CD4-positive, alpha-beta T cell treated with Interleukin-17A for 1 hour (primary cell): Measurements from ENCODE around the gene TMX2.
"Not testable (repeated sequence)": the region's sequence is repeated elsewhere in the genome, so short reads cannot be mapped to it uniquely, and the experiment has no call there.

Experiments
- DNase-seq: peaks from one replicate; pipeline ENCODE4 v3.0.0-alpha.2; 2020

Gene TMX2

DNA sequence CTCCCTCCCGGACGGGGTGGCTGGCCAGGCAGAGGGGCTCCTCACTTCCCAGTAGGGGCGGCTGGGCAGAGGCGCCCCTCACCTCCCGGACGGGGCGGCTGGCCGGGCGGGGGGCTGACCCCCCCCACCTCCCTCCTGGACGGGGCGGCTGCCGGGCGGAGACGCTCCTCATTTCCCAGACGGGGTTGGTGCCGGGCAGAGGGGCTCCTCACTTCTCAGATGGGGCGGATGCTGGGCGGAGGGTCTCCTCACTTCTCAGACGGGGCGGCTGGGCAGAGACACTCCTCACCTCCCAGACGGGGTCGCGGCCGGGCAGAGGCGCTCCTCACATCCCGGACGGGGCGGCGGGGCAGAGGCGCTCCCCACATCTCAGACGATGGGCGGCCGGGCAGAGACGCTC, 4.3 kb downstream of the TMX2 start:
- DNase-seq: not testable (repeated sequence)

DNA sequence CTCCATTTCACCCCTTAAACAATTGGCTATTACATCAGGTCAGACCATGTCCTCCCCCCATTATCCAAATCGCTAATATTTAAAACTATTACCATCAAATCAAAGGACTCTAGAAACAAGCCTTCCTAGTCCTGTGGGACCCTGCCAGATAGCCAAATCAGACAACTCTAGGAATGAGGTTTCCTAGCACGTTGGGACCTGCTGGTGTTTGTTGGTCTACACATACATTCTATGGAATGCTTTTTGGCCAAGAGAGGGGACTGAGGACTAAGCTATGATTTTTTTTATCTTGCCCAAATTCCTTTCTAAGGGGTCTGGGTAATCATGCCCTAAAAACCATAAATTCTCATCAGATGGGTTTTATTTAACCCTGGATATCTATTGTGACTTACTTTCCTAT, 14.8 kb downstream of the TMX2 start:
- DNase-seq: no peak

DNA sequence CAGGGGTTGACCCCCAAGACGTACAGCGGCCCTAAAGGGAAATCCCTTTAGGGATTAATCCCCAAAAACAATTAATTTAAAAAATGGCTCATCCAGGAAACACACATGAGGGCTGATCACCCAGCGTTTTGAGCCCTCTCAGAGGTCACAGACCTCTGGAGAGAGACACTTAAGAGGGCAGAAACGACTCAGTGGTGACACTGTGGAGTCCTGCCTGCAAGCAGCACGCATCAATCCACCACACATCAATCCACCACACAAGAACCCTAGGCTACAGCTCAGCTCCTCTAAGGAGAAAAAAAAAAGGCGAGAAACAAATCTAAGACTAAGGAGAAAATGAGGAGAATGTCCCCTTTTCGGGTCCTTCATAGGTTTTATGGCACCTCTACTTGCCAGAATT, 16.4 kb downstream of the TMX2 start:
- DNase-seq: no peak

DNA sequence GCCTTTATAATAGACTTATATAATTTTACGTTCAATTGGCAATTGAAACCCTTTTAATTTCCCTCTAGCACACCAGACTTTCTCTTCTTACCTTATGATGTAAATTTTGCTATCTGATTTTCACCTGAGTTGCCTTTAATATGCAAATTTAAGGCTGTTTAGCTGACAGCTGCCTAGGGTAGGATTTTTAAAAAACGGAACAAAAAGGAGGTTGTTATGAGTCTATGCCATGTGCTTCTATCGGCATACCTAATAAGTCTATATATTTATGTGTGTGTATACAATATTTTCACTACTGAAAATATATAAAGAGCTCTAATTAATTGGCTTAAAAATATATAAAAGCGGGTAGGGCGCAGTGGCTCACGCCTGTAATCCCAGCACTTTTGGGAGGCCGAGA, 17.1 kb downstream of the TMX2 start:
- no peak for DNase-seq

DNA sequence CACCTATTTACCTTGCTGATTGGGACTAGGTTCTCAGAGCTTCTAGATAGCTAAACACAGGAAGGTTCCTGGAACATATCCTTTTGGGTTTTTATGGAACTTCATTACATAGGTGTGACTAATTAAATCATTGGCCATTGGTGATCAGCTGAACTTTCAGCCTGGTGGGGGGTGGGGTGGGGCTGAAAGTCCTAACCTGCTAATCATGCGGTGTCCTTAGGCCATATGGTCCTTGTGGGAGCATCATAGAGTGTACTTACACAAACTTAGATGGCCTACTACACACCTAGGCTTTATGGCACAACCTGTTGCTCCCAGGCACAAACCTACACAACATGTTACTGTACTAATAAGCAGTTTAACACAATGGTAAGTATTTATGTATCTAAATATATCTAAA, 20.3 kb downstream of the TMX2 start:
- DNase-seq: no peak

DNA sequence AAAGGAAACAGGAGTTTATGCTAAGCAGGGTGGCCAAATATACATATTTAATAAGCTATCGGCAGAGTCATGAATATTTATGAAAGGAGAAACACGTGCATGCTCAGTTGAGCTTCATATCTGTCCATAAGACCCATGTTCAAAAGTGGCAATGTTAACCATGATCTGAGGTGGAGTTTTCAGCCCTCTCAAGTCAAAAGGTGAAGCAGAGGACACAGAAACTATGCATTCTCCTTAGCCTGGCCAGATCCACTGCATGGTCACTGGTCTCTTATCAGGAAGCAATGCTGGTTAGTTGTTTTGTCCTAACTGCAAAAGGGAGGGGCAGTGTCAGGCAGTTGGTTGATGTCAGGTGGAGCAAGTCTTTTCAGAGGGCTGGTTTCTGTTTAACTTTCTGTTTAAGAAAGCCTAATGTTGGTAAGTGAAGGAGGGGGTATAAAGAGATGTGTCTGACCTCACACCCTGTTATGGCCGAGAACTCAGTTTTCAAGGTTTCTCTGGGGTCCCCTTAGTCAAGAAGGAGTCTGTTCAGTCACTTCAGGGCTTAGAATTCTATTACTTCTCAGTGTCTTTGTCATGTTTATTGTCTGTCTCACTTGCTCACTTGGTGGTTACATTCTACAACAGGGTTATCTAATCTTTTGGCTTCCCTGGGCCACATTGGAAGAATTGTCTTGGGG, 23.4 kb downstream of the TMX2 start:
- DNase-seq: no peak

DNA sequence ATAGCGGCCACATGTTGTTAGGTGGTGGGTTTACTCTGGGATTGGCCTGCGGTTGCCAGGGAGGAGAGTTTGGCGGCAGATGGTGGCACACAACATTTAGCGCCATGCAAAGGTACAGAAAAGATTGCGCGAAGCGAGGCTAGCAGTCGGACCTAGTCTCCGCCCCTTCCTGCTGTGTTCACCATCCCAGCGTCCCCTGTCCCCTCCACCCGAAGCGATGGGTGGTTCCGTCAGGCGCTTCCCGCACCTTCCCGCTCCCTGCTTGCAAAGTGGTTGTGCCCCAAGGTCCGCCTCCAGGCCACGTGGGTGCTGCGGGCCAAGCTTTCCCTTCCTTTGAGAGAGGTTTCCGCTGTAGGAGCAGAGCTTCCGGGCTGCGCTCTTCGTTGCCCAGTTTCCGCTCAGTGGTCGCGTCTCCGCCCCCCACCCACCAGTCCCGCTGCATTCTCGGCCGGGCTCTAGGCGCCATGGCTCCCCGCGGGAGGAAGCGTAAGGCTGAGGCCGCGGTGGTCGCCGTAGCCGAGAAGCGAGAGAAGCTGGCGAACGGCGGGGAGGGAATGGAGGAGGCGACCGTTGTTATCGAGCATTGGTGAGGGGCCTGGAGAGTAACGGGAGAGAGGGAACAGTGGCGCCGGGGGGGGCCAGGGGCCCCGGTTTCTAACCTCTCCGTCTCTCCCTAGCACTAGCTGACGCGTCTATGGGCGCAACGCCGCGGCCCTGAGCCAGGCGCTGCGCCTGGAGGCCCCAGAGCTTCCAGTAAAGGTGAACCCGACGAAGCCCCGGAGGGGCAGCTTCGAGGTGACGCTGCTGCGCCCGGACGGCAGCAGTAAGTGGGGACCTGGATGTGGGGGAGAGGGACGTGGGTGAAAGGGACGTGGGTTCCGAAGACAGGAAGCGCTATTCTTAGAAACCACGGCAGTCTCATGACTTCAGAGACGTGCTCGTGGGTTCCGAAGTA, 29.0 kb downstream of the TMX2 start, which contains the start of gene SELENOH:
Gene SELENOH (plus strand): TSS at position 360 of the 955 bp plus-strand sequence. CDS start 105 bp downstream, at position 465.
- peak; percentile 94 for DNase-seq

DNA sequence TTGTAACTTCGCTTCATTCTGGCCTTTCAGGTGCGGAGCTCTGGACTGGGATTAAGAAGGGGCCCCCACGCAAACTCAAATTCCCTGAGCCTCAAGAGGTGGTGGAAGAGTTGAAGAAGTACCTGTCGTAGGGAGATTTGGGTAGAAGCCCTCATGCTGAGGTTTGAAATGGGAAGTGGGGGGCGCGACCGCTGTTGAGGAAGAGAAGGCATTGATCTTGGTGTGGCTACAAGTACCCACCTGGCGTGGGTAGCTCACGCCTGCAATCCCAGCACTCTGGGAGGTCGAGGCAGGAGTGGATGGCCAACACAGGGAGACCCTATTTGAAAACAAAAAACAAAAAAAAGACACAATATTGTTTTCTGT, 29.7 kb downstream of the TMX2 start:
- no peak for DNase-seq

DNA sequence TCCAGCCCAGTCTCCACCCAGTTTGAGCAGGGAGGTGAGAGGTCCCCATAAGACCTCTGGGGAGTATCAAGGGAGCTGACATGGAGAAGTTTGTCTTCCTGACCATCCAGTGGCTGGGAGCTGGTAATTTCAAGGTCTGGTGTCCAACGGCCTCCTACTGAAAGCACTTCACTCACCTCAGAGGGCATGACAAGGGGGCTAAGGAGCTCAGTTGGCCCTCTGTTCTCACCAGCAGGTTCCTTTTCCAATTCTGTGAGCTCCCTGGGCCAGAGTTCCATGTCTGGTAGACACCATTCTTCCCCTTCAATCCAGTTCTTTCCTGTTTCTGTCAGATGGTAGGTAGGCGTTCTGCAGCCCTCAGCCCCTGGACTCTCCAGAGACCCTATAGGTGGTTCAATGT, 32.0 kb downstream of the TMX2 start:
- no peak for DNase-seq

DNA sequence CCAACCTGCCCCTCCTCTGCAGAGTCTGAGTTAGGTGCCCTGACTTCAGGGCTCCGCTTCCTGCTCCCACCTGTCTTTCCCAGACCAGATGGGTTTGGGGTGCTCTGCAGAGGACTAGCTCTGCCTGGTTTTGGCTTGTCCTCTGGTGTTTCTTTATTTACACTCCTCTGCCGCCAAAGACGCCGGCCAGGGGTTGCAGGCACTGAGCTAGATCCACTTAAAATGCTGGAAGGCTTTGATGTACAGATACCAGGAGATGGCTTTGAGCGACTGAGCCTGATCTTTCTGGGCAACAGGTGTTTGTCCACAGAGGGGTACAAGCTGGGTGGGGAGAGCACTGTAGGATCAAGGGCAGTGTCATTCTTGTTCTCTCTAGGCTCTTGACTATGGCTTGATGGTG, 32.8 kb downstream of the TMX2 start:
- no peak for DNase-seq

DNA sequence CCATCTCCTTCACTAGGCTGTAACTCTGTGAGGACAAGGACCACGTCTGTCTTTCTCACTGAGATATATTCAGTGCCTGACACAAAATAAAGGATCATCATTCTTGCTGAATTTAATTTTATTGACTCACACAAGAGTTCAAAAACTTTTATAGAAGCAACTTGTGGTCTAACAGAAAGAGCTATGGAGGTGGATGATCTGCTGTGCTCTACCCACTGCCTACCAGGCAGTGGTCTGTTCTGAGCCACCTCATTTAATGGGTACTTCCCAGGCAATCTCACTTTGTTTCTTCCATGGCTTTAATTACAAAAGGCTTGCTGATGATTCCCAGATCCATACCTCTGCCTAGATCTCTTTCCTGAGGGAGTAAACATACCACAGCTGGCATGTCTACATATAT, 34.5 kb downstream of the TMX2 start:
- DNase-seq: no peak

DNA sequence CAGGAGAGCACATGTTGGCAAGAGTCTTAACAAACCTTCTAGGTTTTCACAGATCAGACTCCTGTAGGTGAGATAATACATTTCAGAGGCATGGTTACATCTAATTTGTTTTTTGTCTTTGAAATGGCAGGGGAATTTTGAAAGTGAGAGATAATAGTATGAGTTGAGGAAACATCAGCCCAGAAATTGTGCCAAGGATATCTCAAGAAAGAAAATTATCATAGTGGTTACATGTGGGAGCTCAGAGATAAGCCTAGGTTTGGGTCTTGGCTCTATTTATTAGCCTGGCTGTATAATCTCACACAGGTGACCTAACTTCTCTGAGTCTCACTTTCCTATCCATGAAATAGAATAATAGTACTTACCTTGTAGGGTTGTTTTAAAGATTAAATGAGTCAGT, 38.8 kb downstream of the TMX2 start:
- DNase-seq: no peak

DNA sequence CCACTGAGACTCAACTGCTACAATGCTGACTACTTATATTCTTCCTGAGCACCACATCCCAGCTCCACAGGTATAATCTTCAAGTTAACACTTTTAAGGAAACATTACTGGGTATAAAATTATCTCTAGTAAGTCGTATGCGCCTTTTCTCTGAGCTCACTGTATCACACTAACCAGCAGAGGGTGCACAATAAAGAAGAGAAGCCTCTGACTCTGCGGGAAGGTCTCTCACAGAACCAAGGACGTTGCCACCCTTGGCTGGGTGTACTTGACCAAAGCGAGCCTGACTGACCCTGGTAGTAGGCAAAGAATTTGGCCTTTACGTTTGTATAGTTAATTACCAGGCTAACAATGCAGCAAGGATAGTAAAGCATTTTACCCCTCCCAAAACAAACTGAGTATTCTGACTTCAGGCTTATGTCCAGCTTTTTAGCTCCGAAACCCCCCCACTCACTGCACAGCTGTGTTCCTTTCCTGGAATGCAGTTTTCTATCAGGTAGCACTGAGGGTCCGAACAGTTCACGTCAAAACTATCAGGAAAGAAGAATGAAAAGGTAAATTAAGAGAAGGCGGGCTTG, 39.4 kb downstream of the TMX2 start, which contains the start of gene BTBD18:
Gene BTBD18 (minus strand): TSS at position 144 of the 578 bp plus-strand sequence. CDS start 631 bp downstream, outside the sequence.
- DNase-seq: peak; percentile 29

DNA sequence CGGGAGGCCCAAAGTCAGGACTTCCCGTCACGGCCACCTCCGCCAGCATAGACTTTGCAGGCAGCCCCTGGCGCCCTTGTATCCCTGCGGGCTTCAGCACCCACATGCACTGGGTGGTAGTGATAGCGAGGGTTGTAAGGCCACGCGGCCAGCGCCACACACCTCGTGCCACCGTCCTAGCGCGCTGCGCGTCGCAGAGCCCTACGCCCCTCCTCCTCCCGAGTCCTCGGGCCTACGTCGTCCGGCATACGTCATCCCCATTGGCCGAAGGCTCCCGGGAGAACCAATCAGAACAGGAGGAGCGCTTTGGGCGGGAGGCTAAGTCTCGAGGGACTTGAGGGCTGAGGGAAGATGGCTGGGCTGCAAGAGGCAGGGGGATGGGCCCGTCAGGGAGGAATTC, 40.6 kb downstream of the TMX2 start:
- DNase-seq: no peak

DNA sequence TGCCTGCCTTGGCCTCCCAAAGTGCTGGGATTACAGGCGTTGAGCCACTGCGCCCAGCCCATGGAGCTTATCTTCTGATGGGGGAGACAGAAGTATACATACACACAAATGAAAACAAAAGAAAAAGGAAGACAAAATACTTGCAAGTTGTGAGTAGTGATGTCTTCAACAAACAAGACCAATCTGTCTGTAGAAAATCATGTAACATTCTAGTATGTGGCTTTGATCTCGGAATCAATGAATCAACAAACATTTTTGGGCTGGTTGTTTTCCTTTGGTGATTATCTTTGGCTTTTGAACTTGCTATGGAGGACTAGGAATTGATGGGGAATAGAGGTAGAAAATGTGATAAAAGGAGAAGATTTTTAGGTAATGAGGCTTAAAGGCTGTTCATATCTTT, 45.8 kb downstream of the TMX2 start:
- DNase-seq: no peak

DNA sequence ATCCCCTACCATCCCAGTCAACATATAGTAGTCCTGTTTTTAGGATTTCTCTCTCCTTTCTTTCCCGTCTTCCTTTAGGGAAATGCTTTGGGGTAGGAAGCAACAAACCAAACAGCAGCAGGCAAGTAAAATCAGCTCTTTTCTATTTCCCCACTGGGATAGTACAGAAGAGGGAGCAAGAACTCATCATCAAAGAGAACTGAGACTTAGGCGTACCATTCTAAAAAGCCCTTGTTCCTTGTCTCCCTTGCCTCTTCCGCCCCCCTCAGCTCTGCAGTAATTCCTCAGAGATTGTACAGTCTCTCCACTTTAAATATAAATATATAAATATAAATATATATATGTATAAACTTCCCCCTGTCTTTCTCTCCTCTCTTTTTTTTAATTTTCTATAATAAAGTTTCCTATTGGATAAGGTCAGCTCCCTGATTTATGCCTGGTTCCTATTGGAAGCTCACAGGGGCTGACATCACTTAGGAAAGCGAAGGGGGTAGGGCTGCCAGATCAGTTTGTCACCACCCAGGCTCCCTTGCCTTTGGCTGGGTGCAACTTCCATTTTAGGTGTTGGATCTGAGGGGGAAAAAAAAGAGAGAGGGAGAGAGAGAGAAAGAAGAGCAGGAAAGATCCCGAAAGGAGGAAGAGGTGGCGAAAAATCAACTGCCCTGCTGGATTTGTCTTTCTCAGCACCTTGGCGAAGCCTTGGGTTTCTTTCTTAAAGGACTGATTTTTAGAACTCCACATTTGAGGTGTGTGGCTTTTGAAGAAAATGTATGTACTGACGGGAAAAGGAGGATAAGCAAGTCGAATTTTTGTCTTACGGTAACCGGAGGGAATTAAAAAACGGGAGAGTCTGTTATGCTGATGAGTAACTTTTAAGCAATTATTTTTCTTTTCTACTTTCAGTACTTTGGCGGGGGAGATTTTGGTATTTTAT, 49.2 kb downstream of the TMX2 start, which contains the start of gene CTNND1:
Gene CTNND1 (plus strand): TSS at position 502 of the 934 bp plus-strand sequence. CDS start 29,677 bp downstream, outside the sequence.
- peak; percentile 22 for DNase-seq

DNA sequence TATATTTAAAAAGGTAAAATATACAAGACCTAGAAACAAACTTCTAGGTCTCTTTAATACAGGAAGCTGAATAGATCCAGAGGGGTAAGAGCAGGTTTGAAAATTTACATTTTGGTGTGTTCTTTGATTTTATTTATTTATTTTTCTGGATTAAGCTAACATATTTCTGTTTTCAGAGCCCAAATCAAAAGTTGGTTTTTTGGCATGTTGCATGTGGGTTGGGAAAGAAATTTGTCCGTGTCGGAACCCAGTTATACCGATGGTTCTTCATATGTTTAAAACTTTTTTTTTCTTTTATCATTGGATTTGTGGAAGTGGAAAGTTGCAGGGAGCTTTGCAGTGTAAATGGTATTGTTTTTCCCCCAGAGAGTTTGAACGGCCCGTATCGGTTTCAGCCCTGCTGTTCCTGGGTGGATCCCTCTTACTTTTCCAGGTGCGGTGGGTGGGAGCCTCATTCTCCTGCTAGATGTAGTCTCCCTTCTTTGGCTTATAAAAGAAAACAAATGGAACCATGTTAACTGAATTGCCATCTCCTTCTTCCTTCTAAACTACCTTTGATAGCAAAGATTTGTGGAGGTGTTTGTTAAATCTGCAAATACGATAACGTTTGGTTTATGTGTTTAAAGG, 50.0 kb downstream of the TMX2 start:
- no peak for DNase-seq

DNA sequence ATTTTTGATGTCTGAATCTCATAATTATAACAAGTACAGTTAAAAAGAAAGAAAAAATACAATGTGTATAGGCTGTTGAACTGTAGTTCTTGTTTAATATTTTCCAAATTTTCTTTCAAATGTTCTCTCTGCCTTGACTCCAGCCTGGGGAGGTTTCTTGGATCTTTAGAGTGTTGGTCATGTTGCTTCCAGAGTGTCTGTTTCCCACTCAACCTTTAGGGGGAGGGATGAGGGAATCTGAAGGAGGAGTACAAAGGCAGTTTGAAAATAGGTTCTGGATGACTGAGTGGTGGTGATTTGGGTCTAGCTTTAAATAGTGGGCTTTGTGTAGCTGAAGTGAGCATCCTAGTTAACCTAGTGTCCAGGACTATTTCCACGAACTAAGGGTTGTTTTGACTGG, 51.2 kb downstream of the TMX2 start:
- DNase-seq: no peak

DNA sequence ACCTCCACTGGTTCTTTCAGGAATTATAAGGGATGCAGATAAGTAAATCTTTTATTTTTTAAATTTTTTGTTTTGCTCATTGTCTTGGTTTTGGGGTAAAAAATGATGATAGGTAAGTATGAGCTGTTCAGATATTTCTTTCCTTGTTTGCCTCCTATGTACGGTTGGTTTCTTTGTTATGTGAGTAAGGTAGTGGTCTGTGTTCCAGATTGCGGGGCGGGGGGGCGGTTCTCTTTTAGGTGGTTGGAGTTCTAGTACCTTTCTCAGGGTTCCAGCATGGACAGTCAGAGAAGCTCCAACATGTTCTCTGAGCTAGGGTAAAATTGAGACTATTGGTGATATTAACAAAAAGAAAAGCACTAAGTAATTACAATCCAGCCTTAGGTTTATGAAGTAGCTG, 51.6 kb downstream of the TMX2 start:
- DNase-seq: no peak

DNA sequence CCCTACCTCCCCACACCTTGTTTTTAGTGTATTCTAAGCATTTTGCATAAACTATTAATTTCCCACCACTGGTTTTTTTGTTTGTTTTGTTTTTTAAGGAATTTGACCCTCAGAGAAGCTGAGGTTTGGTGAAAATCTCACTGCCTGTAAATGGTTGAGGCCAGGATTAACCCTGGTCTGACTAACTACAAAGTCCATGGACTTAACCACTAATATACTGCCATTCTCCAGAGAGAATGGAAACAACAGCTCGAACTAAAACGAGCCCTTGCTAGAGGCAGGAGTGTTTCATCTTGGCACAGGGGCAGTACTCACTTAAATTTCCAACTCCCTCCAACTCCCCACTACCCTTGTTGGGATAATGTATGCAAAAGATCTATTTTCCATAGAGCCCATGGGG, 52.2 kb downstream of the TMX2 start:
- no peak for DNase-seq

DNA sequence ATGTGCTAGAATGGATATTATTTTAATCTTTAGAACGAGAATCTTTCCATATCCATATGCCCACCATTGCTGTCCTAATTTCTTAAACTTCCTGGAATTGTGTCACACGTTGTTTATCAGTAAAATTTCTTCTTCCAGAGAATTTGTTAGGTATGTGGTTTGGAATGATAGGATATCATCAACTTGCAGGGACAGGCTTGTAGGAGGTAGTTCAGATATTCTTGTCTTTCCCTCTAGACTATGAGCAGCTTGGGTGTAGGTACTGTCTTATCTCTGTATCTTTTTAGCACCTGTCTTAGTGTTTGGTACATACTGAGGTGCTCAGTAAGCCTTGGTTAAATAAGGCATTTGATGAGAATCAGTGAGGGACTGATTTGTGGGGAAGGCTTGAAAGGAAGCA, 52.6 kb downstream of the TMX2 start:
- DNase-seq: no peak

DNA sequence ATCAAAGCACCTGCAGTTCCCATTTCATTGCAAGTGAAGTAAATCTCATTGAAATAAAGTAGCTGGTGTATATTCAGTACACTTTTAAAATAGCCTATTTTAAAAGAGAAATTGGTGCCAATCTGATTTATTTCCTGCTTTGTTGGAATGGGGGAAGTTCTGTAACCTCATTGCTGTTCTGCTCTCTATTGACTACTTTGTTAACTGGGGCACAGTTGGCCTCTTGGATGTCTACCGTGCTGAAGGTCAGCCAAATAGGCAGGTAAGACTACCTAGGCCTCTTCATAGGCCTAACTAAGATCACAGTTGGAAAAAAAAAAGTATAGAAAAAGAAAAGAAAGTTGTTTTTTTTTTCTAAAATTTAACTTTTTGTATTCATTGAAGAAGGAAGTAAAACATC, 58.4 kb downstream of the TMX2 start:
- no peak for DNase-seq
